Neural cell (in vitro differentiated cells): ENCODE results near the gene PAN3. TPM values are rescaled to one million over a fixed set of nuclear protein-coding genes. Genes with fewer than 3 reads are reported as not detected.

Experiments
- H2AFZ ChIP-seq: fragments of 200-600, 300-800 bp; sonication (generic), shearing (Covaris generic); 2 replicates; pipeline ENCODE4 v1.6.0; 2014; ENCODE audit warnings: low read depth, mild to moderate bottlenecking, antibody characterized with exemption, low read length, moderate library complexity
- H3F3A ChIP-seq: fragments of 200-600 bp; shearing (Covaris generic); 2 replicates; pipeline ENCODE4 v1.6.1; 2016; ENCODE audit warnings: mild to moderate bottlenecking, moderate library complexity, mixed read lengths, antibody characterized with exemption, low read length; ENCODE audit not compliant: insufficient read depth, poor library complexity, severe bottlenecking
- H3K27ac ChIP-seq: fragments of 200-600, 300-800 bp; sonication (generic), shearing (Covaris generic); 2 replicates; pipeline ENCODE4 v1.5.1; 2014; ENCODE audit warnings: mild to moderate bottlenecking, low read length, moderate library complexity
- H3K27me3 ChIP-seq: fragments of 300-800, 200-600 bp; sonication (generic), shearing (Covaris generic); 2 replicates; pipeline ENCODE4 v1.6.0; 2014; ENCODE audit warnings: mild to moderate bottlenecking, low read depth, low read length, moderate library complexity; ENCODE audit not compliant: insufficient read depth
- H3K36me3 ChIP-seq: fragments of 300-800, 200-600 bp; sonication (generic), shearing (Covaris generic); 2 replicates; pipeline ENCODE4 v1.5.1; 2014; ENCODE audit warnings: mild to moderate bottlenecking, antibody characterized with exemption, low read length, moderate library complexity; ENCODE audit not compliant: insufficient read depth
- H3K4me2 ChIP-seq: fragments of 300-800, 200-600 bp; sonication (generic), shearing (Covaris generic); 2 replicates; pipeline ENCODE4 v1.6.0; 2014; ENCODE audit warnings: mild to moderate bottlenecking, low read length
- H3K4me3 ChIP-seq: fragments of 300-800, 200-600 bp; sonication (generic), shearing (Covaris generic); 2 replicates; pipeline ENCODE4 v1.5.1; 2014; ENCODE audit warnings: mild to moderate bottlenecking, low read length, moderate library complexity
- H3K79me2 ChIP-seq: fragments of 200-600 bp; shearing (Covaris generic); replicated peaks from 2 replicates; pipeline ENCODE4 v1.6.0; 2014; ENCODE audit warnings: mild to moderate bottlenecking, low read length, moderate library complexity; ENCODE audit not compliant: insufficient read depth
- H3K9ac ChIP-seq: fragments of 300-800, 200-600 bp; sonication (generic), shearing (Covaris generic); 2 replicates; pipeline ENCODE4 v1.6.1; 2016; ENCODE audit warnings: mild to moderate bottlenecking, low read length, mixed read lengths
- H3K9me2 ChIP-seq: fragments of 200-600 bp; shearing (Covaris generic); 2 replicates; pipeline ENCODE4 v1.6.1; 2016; ENCODE audit warnings: mild to moderate bottlenecking, low read length, mixed read lengths; ENCODE audit not compliant: insufficient read depth
- H3K9me3 ChIP-seq: fragments of 200-600, 300-800 bp; sonication (generic), shearing (Covaris generic); 2 replicates; pipeline ENCODE4 v1.6.1; 2016; ENCODE audit warnings: mild to moderate bottlenecking, mixed run types, low read length, moderate library complexity, mixed read lengths
- H4K20me1 ChIP-seq: fragments of 200-600 bp; shearing (Covaris generic); 2 replicates; pipeline ENCODE4 v1.6.1; 2016; ENCODE audit warnings: mild to moderate bottlenecking, mixed run types; ENCODE audit not compliant: insufficient read depth
- CTCF ChIP-seq: fragments of 450-650 bp; IDR thresholded peaks from 2 replicates; pipeline ENCODE4 v1.5.1; 2014; ENCODE audit warnings: antibody characterized with exemption, mild to moderate bottlenecking, moderate library complexity; ENCODE audit not compliant: poor library complexity, severe bottlenecking
- EP300 ChIP-seq: fragments of 450-650 bp; conservative IDR thresholded peaks from 2 replicates; pipeline ENCODE4 v1.6.1; 2014; ENCODE audit warnings: antibody characterized with exemption, mild to moderate bottlenecking, moderate library complexity; ENCODE audit not compliant: poor library complexity, severe bottlenecking
- EZH2 ChIP-seq: fragments of 200-600, 300-800 bp; shearing (Covaris generic), sonication (generic); IDR thresholded peaks from 2 replicates; pipeline ENCODE4 v1.6.1; 2014; ENCODE audit warnings: antibody characterized with exemption, low read length, borderline replicate concordance, mild to moderate bottlenecking; ENCODE audit not compliant: insufficient read depth, poor library complexity, severe bottlenecking
- MXI1 ChIP-seq: fragments of 450-650 bp; conservative IDR thresholded peaks from 2 replicates; pipeline ENCODE4 v1.6.1; 2014; ENCODE audit warnings: antibody characterized with exemption, mild to moderate bottlenecking; ENCODE audit not compliant: poor library complexity, severe bottlenecking
- POLR2AphosphoS5 ChIP-seq: IDR thresholded peaks from 2 replicates; pipeline ENCODE4 v1.6.1; 2012
- RAD21 ChIP-seq: fragments of 450-650 bp; conservative IDR thresholded peaks from 2 replicates; pipeline ENCODE4 v1.6.1; 2014; ENCODE audit warnings: antibody characterized with exemption, mild to moderate bottlenecking, moderate library complexity
- SMC3 ChIP-seq: fragments of 450-650 bp; conservative IDR thresholded peaks from 2 replicates; pipeline ENCODE4 v1.6.1; 2014; ENCODE audit warnings: antibody characterized with exemption, mild to moderate bottlenecking, moderate library complexity; ENCODE audit not compliant: poor library complexity
- TAF1 ChIP-seq: IDR thresholded peaks from 2 replicates; pipeline ENCODE4 v1.6.1; 2012; ENCODE audit warnings: low read depth
- polyA plus RNA-seq: library from polyadenylated mRNA; depleted of rRNA; stranded (reverse); fragments of >200 nt; gene quantifications from 2 replicates; pipeline ENCODE4 v1.2.3, GENCODE V29; 2014
- TF ChIP-seq, protein P1 (sequence below): IDR thresholded peaks from 2 replicates; pipeline ENCODE4 v1.6.1; 2012; ENCODE audit warnings: borderline replicate concordance

PAN3 gene
- polyA plus RNA-seq, 1 donor from 2014 or later, result 44.0 TPM

DNA sequence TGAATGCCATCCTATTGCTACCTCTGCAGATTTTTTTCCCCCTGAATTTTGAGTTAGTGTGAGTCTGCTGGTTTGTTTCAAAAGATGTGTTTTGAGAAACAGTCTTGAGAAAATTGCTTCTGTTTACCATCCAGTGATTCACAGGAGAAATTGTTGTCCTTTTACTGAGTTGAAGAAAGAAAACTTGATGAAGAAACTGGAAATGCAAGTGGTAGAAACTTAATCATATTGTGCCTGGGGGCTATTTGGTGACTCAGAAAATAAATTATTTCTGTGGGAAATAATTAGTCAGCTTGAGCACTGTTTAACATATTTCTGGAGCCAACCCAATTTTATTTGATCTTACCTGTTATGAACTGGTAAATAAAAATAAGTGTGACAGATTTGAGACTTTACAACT is 35.4 kb downstream of the PAN3 start:
- H3K4me3 ChIP-seq, result no peak overlapping the region
- no peak overlapping the region for H2AFZ ChIP-seq
- H3K79me2 ChIP-seq, result peaks cover 3% of the 10 kb centered on the region
- no peaks in the 10 kb centered on the region for H3K9me2 ChIP-seq
- no peaks in the 10 kb centered on the region for H3F3A ChIP-seq
- H3K9me3 ChIP-seq, result no peaks in the 10 kb centered on the region
- no peaks in the 10 kb centered on the region for H4K20me1 ChIP-seq
- no peaks in the 10 kb centered on the region for H3K36me3 ChIP-seq
- no peaks in the 10 kb centered on the region for H3K27me3 ChIP-seq
- no peak overlapping the region for H3K4me2 ChIP-seq
- TF ChIP-seq CTCF, result no peak
- no peak for TF ChIP-seq RAD21
- TF ChIP-seq EP300, result no peak
- no peak for TF ChIP-seq POLR2AphosphoS5
- TF ChIP-seq, protein P1, sequence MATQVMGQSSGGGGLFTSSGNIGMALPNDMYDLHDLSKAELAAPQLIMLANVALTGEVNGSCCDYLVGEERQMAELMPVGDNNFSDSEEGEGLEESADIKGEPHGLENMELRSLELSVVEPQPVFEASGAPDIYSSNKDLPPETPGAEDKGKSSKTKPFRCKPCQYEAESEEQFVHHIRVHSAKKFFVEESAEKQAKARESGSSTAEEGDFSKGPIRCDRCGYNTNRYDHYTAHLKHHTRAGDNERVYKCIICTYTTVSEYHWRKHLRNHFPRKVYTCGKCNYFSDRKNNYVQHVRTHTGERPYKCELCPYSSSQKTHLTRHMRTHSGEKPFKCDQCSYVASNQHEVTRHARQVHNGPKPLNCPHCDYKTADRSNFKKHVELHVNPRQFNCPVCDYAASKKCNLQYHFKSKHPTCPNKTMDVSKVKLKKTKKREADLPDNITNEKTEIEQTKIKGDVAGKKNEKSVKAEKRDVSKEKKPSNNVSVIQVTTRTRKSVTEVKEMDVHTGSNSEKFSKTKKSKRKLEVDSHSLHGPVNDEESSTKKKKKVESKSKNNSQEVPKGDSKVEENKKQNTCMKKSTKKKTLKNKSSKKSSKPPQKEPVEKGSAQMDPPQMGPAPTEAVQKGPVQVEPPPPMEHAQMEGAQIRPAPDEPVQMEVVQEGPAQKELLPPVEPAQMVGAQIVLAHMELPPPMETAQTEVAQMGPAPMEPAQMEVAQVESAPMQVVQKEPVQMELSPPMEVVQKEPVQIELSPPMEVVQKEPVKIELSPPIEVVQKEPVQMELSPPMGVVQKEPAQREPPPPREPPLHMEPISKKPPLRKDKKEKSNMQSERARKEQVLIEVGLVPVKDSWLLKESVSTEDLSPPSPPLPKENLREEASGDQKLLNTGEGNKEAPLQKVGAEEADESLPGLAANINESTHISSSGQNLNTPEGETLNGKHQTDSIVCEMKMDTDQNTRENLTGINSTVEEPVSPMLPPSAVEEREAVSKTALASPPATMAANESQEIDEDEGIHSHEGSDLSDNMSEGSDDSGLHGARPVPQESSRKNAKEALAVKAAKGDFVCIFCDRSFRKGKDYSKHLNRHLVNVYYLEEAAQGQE, result no peak
- TF ChIP-seq SMC3, result no peak
- TF ChIP-seq MXI1, result no peak
- TF ChIP-seq EZH2, result no peak
- no peak for TF ChIP-seq TAF1
- H3K9ac ChIP-seq, result no peak overlapping the region
- no peak overlapping the region for H3K27ac ChIP-seq

GRCh38 chr13:28177327-28177726 is 39.0 kb downstream of the PAN3 start:
- TF ChIP-seq EP300 (no peak), EZH2 (no peak), RAD21 (no peak), CTCF (no peak), MXI1 (no peak), POLR2AphosphoS5 (no peak), TAF1 (no peak), SMC3 (no peak)
- TF ChIP-seq, protein P1, result no peak
- Histone ChIP-seq H4K20me1 (no peaks in the 10 kb centered on the region), H3K27ac (no peak overlapping the region), H3K27me3 (no peaks in the 10 kb centered on the region), H3K9me2 (no peaks in the 10 kb centered on the region), H2AFZ (no peak overlapping the region), H3K36me3 (no peaks in the 10 kb centered on the region), H3K9ac (no peak overlapping the region), H3F3A (no peaks in the 10 kb centered on the region), H3K79me2 (peaks cover 3% of the 10 kb centered on the region), H3K4me3 (no peak overlapping the region), H3K4me2 (no peak overlapping the region), H3K9me3 (no peaks in the 10 kb centered on the region)
